WTC11 (cell line): ENCODE measurements around the gene SYT1.

Experiments used
- CTCF ChIP-seq: fragments of 200-600 bp; IDR thresholded peaks from 2 replicates; pipeline ENCODE4 v1.8.0; 2022; ENCODE audit warnings: antibody characterized with exemption
- TP53 ChIP-seq: sonication (generic); formaldehyde crosslinking; IDR thresholded peaks from 2 replicates; pipeline ENCODE4 v1.8.1; 2023; ENCODE audit warnings: mild to moderate bottlenecking, missing genetic modification reagents

- TF ChIP-seq CTCF (no peak), TP53 (CRISPR knock-in tag) (no peak)
Measured at GRCh38 chr12:79380402-79380801, 515.8 kb downstream of the SYT1 start.
